HG03280 (cell line): ENCODE data around the gene CCDC3.
"Not testable (repeated sequence)": the region's sequence is repeated elsewhere in the genome, so short reads cannot be mapped to it uniquely, and the experiment has no call there.

Source experiments
- ATAC-seq: cut with Tn5 transposase; IDR thresholded peaks from one replicate; pipeline ENCODE4 v1.9.1; 2021; ENCODE audit warnings: mild to moderate bottlenecking, moderate library complexity; ENCODE audit not compliant: unreplicated experiment

CCDC3 gene

DNA sequence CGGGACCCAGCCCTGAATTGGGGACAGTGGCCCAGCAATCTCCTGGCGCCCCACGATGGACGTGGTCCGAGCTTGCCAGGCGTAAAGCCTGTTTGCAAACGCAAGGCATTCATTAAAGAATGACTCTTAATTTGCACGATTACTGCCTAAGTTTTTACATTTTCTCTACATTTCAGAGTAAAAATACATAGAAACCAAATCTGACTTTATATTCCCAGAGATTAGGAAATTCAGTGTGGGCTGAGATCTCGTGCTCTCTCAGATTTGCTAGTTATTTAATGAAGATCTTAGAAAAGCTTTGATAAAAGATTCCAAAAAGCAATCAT is 337 bp upstream of the CCDC3 start:
- no peak for ATAC-seq

DNA sequence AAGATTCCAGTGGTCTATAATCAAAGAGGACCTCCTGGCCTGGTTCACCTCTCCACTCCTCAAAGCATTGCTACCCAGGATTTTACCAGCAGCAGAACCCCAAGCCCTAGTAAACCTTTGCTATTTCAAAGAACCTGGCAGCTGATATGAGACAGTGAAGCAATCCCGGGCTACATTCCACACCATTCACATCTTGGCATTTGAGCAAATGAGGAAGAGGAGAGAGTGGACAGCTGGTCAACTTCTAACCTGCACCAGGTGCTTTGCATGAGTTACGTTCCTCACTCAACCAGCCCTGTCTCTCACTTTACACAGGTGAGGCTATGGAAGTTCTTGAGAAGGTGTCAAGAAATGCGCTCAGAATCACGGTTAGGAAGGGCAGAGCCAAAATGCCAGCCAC is 1.1 kb downstream of the CCDC3 start:
- ATAC-seq, result no peak

DNA sequence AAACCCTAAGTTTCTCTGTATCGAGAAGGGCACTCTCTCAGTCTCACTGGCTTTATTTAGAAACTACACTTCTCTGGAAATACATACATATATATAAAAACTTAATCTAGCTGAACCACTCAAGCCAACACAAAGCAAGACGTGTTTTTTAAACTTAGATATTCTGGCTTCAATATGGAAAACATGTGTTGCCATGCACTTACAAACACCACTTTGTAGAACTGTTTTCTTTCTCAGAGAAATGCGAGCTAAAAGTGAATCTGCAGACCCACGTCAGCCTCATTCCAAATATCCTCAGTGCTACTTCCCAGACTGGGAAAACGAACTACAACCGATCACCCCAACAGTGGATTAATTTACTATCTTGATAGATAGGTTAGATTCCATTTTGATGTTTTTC is 1.7 kb downstream of the CCDC3 start:
- no peak for ATAC-seq

DNA sequence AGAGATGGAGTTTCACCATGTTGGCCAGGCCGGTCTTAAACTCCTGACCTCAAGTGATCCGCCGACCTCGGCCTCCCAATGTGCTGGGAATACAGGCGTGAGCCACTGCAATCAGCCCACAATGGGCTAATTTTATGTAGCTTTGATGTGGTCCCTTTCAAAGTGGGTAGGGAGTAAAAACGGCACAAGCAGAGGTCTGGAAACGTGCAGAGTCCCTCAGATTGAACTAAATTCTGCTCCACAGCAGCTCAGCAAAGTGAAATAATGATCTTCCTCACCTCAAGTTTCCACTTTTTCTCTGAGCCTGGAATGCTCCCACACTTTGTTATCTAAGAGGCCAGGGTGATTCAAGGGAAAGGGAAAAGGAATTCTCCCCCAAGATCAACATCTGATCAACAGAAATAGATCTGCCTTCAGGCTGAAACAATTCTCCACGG is 6.1 kb downstream of the CCDC3 start:
- no peak for ATAC-seq

DNA sequence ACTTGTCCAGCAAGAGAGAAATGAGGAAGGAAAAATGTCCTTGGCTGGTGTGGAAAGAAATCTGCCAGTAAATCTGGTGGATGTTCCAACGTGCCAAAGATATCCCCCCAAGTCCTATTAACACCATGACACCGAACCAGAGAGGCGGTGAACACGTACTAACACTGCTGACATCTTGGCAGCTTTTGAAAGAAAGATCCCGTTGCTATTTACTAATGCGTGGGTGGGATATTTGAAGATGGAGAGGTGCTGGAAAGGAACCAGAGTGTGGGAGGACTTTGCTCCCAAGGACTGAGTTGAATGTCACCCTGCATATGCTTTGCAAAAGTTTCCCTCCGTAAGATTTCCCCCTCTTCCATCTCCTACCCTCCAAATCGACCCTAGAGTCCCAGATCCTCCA is 7.9 kb downstream of the CCDC3 start:
- ATAC-seq, result no peak

DNA sequence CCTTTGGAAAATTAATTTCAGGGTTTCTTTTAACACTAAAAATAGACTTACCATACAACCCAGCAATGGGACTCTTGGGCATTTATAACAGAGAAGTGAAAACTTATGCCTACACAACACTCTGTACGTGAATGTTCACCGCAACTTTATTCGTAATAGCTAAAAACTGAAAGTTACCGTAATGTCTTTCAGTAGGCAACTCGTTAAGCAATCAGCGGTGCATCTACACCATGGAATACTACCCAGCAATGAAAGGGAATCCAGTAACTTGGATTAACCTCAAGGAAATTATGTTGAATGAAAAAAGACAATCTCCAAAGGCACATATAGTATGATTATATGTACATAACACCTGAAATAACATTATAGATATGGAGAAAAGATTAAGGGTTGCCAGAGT is 16.2 kb downstream of the CCDC3 start:
- no peak for ATAC-seq

DNA sequence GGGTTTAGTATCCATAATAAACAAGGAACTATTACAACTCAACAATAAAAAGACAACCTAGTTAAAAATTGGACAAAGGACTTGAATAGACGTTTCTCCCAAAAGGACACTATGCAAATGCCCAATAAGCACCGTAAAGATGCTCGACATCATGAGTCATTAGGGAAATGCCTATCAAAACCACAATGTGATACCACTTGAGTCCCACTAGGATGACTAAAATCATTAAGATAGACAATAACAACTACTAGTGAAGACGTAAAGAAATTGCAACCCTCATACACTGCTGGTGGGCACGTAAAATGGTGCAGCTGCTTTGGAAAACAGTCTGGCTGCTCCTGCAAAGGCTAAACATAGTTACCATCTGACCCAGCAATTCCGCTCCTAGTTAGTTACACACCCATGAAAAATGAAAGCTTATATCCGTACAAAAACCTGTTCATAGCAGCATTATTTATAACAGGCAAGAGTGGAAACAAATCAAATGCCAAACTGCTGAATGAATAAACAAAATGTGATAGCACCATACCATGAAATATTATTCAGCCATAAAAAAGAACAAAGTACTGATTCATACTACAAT is 17.3 kb downstream of the CCDC3 start:
- no peak for ATAC-seq

DNA sequence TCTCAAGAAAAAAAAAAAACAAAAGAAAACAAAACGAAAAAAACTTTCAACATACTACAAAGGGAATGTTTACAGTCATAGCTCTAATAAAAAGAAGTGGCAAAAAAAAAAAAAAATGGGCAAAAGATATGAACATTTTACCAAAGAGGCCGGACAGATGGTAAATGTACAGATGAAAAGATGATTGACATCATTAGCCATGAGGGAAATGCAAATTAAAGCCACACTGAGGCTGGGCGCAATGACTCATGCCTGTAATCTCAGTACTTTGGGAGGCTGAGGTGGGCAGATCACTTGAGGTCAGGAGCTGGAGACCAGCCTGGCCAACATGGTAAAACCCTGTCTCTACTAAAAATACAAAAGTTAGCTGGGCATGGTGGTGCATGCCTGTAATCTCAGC is 17.9 kb downstream of the CCDC3 start:
- not testable (repeated sequence) for ATAC-seq

DNA sequence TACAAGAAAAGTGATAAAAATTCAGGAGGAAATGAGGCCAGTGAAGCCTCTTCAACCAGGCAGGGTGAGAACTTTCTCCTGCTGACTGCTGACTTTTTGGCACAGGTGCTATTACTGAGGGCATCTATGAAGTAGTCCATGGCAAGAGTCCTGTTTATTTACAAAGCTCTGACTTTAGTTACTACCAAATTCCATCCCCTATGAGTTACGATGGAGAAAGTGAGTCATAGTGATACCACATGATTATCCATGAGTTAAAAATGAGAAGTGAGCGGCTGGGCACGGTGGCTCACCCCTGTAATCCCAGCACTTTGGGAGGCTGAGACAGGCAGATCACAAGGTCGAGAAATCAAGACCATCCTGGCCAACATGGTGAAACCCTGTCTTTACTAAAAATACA is 19.9 kb downstream of the CCDC3 start:
- no peak for ATAC-seq

DNA sequence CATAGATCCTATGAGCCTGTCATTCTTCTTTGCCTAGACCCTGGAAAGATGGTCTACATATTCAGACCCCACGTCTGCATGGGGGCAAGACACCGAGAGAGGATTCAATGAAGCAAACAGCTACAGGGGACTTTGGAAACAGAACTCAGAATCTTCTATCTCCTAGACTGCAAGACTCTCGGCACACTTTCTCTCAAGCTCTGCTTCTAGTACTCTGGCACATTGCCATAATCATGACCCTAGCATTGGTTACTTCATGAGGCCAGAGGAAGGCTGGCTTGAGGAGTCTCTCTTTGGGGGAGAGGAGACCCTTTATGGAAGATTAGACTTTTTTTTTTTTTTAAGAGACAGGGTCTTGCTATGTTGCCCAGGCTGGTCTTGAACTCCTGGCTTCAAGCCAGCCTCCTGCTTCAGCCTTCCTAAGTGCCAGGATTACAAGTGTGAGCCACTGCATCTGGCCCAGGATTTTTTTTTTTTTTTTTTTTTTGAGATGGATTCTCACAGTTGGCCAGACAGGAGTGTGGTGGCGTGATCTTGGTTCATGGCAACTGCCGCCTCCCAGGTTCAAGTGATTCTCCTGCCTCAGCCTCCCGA is 20.7 kb downstream of the CCDC3 start:
- ATAC-seq, result no peak

DNA sequence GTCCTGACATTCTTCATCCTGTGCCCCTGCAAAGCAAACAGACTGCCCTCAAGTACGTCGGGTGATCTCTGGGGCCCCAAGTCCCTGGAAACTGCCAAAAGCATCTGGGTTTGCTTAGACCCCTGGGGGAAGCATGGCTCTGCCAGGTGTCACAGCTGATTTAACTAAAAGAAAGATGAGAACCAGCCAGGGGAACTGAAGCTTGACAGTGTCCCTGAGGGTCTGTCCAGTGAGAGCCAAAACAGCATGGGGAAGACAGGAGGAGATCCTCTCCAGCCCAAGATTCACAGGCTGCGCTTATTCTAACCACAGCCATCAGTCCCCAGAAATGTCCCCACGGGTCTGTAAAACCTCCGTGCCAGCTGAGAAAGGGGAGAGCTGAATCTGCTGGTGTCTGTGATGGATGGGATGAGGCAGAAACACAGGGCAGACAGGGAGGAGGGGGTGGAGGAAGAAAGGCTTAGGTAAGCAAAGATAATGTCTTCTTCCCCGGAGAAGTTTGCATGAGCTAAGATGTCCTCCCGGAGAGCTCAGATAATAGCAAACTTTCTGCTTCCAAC is 21.3 kb downstream of the CCDC3 start:
- no peak for ATAC-seq

DNA sequence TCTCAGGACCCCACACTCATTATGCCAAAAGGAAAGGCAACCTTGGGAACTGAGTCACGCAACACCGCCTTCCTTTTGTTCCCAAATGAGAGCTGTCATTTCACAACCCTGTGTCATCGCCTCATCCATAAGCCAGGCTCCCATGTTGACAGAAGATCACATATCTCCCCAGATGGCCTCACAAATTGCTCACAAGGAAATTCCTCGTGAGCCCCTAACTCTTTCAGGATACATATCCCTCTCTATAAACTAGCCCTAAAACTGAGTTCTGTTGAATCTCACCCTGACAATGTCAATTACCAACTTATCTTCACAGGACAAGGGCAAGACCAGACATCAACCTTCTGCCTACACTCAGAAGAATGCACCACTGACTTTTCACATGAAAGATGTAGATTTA is 22.6 kb downstream of the CCDC3 start:
- no peak for ATAC-seq

DNA sequence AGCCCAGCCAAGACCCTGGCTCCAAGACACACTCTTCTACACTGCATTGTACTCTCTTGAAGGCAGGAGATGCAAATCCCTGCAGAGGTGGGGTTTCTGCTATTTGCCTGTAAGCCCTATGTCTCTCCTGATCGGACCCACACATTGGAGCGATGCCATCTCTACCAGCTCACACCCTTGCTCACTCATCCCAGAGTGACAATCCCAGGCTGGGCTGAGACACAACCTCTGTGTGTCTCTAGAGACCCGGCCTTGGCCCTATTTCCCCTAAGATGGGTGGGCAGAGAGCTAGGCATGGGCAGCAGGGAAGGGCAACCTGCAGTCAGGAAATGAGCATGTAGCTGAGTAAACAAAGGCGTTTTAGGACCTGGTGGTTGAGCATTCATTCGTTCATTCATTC is 25.6 kb downstream of the CCDC3 start:
- ATAC-seq, result no peak

DNA sequence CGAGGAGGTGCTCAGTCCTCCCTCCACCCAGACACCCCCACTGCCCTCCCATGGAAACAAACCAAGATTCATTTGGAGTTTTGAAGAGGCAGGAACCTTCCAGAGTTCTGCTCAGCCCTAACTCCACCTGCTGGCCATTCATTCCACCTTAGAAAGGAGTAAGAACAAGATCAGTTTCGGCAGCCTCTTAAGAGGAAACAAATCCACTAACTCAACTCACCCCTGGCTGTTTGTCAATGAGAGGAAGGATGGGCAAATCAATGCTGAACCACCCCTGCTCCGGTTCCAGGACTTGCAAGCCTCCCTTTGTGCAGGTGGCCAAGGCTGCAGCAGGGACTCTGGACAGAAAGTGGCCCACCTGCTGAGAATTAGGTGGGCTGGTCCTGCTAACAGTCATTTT is 26.2 kb downstream of the CCDC3 start:
- ATAC-seq, result no peak

DNA sequence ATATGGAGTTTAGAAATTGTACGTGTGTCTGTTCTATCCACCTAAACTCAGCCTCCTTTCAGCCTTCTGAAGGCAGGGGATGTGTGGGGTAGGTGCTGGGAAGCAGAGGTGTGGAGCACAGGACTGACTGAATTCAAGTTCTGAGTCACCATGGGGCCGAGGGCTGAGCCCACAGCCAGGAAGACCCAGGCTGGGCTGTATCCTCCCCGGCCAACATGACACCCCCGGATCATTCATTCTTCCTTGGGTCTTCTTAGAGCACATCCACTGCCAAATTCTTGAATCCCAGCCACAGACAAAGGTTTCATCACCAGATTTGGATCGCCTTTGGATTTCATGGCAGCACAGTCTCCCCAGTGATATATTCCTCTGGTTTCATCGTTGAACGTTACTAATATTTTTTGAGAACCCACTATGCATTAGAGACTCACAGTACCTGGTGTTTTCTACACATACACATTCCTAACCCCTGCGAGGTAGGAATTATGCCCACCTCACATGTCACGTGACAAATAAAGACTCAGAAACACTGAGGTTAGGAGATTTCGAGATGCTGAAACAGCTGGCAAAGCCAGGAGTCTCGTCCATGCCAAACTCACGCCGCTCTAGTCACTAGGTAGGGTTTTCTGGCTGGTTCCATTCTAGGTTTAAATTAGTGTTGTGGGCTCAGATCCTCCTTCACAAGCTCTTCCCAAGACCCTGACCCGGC is 26.9 kb downstream of the CCDC3 start:
- no peak for ATAC-seq

DNA sequence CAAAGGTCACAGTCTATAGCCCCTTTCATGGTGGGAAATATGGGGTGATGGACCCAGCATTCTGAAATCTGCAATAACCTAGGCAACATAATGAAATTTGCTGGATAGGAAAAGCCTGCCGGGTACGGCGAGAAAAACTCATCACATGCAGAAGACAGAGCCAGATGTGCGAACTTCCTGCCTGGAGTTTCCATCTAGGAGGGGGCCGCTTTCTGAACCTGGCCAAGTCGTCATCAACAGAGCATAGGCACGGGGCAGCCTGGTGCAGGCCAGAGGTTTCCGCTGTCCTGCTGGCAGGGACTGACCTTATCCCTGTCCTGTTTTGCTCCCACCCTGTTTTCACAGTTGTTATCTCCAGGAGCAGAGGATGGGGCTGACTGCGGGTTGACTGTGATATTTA is 27.4 kb downstream of the CCDC3 start:
- no peak for ATAC-seq

DNA sequence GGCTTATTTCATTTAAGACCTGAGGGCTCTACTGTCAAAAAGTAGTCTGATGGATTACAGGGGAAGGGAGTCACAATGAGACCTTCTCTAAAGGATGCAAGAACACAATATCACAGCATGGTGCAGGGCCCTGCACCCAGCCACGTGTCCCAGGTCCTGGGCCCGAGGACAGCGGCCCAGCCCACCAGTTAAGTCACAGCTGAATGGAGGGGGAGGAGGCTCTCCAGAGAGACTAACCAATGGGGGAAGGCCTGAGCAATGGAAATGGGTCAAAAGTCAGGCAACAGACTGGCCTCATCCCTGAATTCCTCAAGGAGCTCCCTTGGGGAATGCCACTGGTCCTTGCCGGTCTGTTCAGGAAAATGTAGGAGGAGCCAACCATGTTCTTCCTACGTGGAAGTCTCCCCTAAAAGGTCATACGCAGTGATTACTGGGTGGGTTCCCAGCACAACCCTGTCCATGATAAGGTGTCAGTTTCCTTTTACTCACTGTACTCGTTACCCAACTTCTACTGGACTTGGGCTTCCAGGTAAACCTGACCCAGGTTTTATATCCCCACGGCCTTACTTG is 28.3 kb downstream of the CCDC3 start:
- ATAC-seq, result no peak

DNA sequence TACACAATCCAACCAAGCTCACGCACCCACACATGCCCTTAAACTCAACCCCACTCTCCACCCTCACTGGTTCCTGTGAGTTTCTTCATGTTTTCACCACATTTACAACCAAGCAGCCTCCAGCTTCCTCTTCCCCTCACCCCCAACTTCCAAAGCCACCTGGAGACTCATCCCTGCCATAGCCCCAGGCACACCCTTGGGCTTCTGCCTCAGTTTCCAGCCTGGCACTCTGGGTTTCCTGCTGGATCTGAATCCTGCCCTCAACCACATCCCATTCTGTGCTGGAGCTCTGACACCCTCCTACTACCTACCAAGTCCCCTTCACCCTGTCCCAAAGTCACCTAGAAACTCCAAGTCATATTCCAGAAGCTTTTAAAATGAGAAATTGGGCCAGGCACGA is 29.4 kb downstream of the CCDC3 start:
- ATAC-seq, result no peak

DNA sequence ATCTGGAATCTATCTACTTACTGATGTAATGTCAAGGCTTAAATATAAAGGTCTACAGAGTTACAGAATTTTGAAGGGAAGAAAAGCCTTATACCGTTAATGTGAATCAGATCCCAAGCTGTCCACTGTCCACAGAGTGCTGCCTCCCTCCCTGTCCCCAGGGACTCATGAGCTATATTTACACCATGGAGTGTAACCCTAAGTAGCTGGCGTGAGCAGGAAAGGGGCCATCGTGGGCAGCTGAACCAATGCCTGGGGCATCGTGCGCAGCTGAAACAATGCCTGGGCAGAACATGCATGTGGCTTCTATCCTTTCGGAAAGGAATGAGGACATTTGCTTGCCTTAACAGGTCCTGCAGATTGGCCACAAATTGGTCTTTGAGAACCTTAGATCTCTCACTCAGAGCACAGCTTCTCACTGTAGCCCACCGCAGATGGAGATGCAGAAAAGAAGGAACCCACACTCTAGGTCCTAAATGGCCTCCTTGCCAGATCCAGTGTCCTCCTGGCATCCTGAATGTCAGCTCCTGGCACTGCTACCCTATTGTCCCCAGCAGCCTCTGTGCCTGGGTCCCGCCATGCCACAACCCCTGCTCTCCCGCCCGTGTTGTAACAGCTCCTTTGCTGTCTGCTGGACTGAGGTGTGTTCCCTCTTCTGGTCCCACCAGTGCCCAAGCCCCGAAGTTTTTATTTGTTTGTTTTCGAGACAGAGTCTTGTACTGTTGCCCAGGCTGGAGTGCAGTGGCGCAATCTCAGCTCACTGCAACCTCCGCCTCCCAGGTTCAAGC is 30.3 kb downstream of the CCDC3 start:
- ATAC-seq, result no peak

DNA sequence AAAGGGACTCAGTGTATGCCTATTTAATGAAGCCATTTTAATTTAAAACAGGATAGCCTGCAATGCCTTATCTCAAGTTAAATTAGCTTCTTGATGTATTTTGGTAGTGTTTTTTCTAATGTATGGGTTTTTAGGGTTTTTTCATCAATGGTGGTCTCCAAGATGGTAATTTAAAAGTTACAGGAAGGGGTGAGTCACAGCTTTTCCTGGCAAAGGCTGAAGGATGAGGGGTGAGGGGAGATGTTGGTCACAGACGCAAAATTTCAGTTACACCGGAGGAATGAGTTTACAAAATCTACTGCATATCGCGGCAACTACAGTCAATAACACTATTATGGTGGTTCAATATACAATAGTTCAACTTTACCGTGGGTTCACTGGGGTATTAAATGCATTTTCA is 31.6 kb downstream of the CCDC3 start:
- no peak for ATAC-seq

DNA sequence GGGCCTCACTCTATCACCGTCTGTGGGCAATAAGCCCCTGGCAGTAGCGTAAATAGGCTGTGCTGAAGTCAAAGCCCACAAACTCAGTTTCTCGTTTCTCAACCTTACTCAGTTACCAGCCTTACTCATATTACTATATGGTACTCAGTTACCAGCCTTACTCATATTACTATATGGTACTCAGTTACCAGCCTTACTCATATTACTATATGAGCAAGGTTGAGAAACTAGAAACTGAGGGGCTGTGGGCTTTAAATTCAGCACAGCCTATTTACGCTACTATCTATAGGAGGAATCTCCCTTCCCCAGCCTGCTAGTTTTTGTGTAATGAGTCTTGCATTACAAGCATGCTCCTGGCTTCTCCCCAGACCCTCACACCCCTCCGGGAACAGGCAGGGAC is 35.4 kb downstream of the CCDC3 start:
- no peak for ATAC-seq
